Measurements from ENCODE around the gene ZDHHC12.

Gene ZDHHC12

GRCh38 chr9:128689293-128689774, 34.6 kb downstream of the ZDHHC12 start:
- DNase-seq (ENCODE audit: insufficient read length, low spot score) (no peak), FAIRE-seq (no peak)

GRCh38 chr9:128688501-128689292, 35.2 kb downstream of the ZDHHC12 start, which contains the start of gene SET:
TSS of gene SET (plus strand) at chr9:128689222. CDS start at chr9:128689583, 361 bp downstream.
- FAIRE-seq (peak; percentile 35), DNase-seq (ENCODE audit: insufficient read length, low spot score) (peak; percentile 99)

GRCh38 chr9:128687453-128687852, 36.5 kb downstream of the ZDHHC12 start:
- DNase-seq (ENCODE audit: insufficient read length, low spot score) (no peak), FAIRE-seq (no peak)

- FAIRE-seq (peak; percentile 77), DNase-seq (ENCODE audit: insufficient read length, low spot score) (no peak)
Observed at GRCh38 chr9:128685636-128686489, 38.1 kb downstream of the ZDHHC12 start.

GRCh38 chr9:128684325-128685199, 39.4 kb downstream of the ZDHHC12 start:
- FAIRE-seq (peak; percentile 94), DNase-seq (ENCODE audit: insufficient read length, low spot score) (no peak)

GRCh38 chr9:128684065-128684324, 39.9 kb downstream of the ZDHHC12 start:
- DNase-seq (ENCODE audit: insufficient read length, low spot score): no peak
- no peak for FAIRE-seq

- FAIRE-seq: peak; percentile 72
- no peak for DNase-seq (ENCODE audit: insufficient read length, low spot score)
Observed at GRCh38 chr9:128683340-128684064, 40.4 kb downstream of the ZDHHC12 start.

GRCh38 chr9:128677794-128678193, 46.1 kb downstream of the ZDHHC12 start:
- FAIRE-seq (no peak), DNase-seq (ENCODE audit: insufficient read length, low spot score) (no peak)

GRCh38 chr9:128675382-128675781, 48.5 kb downstream of the ZDHHC12 start:
- DNase-seq (ENCODE audit: insufficient read length, low spot score) (no peak), FAIRE-seq (no peak)

All from GM19239 (cell line).